OCI-LY7 (cell line): Measurements from ENCODE around the gene TBC1D17. TPM values are rescaled to one million over a fixed set of nuclear protein-coding genes. Genes with fewer than 3 reads are reported as not detected.
"Not testable (repeated sequence)": the region's sequence is repeated elsewhere in the genome, so short reads cannot be mapped to it uniquely, and the experiment has no call there.

Experiments used
- BruUV-seq: library from RNA; stranded (reverse); fragments of 400-500 nt; replicated peaks from 2 replicates; lab custom pipeline; 2021; lab: Mats Ljungman, UMichigan
- CTCF ChIA-PET: fragments of 300-600 bp; sonication (Branson Sonifier 250); formaldehyde crosslinking; loops from one replicate; lab custom pipeline; 2022; ENCODE audit warnings: antibody characterized with exemption; ENCODE audit not compliant: unreplicated experiment; lab: Charles Lee
- POLR2A ChIA-PET: fragments of 300-600 bp; sonication (Branson Sonifier 250); formaldehyde crosslinking; loops from one replicate; lab custom pipeline; 2022; ENCODE audit warnings: antibody characterized with exemption; lab: Charles Lee
- DNase-seq: peaks from one replicate; pipeline ENCODE4 v3.0.0-alpha.2; 2015; ENCODE audit warnings: low spot score
- H2AFZ ChIP-seq: fragments of 200-600 bp; sonication (generic), shearing (Covaris generic); 2 replicates; pipeline ENCODE4 v1.6.1; 2014; ENCODE audit warnings: mild to moderate bottlenecking, antibody characterized with exemption, low read length, moderate library complexity
- H3K27ac ChIP-seq: fragments of 200-600 bp; sonication (generic); 2 replicates; pipeline ENCODE4 v1.5.1; 2014; ENCODE audit warnings: mixed run types, low read depth, mild to moderate bottlenecking, moderate library complexity, low read length, inconsistent platforms; ENCODE audit not compliant: poor library complexity, severe bottlenecking
- H3K36me3 ChIP-seq: fragments of 200-600 bp; sonication (generic); 2 replicates; pipeline ENCODE4 v1.6.1; 2014; ENCODE audit warnings: mild to moderate bottlenecking, antibody characterized with exemption, low read length, moderate library complexity, mixed read lengths; ENCODE audit not compliant: insufficient read depth
- H3K4me1 ChIP-seq: fragments of 200-600 bp; sonication (generic); 2 replicates; pipeline ENCODE4 v1.5.1; 2014; ENCODE audit warnings: mild to moderate bottlenecking, low read length; ENCODE audit not compliant: insufficient read depth, poor library complexity, severe bottlenecking
- H3K4me2 ChIP-seq: fragments of 200-600 bp; sonication (generic); 2 replicates; pipeline ENCODE4 v1.6.1; 2014; ENCODE audit warnings: mild to moderate bottlenecking, low read length
- H3K4me3 ChIP-seq: fragments of 200-600 bp; sonication (generic); 2 replicates; pipeline ENCODE4 v1.5.1; 2014; ENCODE audit warnings: mild to moderate bottlenecking, low read depth, low read length; ENCODE audit not compliant: poor library complexity, severe bottlenecking
- H3K79me2 ChIP-seq: fragments of 200-600 bp; sonication (generic); 2 replicates; pipeline ENCODE4 v1.6.1; 2016; ENCODE audit warnings: low read depth, mild to moderate bottlenecking, low read length, moderate library complexity, mixed read lengths; ENCODE audit not compliant: insufficient read depth
- H3K9me2 ChIP-seq: fragments of 200-600 bp; sonication (generic); 2 replicates; pipeline ENCODE4 v1.6.1; 2016; ENCODE audit warnings: mild to moderate bottlenecking, low read length, mixed read lengths; ENCODE audit not compliant: insufficient read depth
- H3K9me3 ChIP-seq: fragments of 200-600 bp; sonication (generic); 2 replicates; pipeline ENCODE4 v1.6.1; 2014; ENCODE audit warnings: mild to moderate bottlenecking, mixed run types, low read length, mixed read lengths
- H4K20me1 ChIP-seq: fragments of 200-600 bp; sonication (generic); 2 replicates; pipeline ENCODE4 v1.6.1; 2014; ENCODE audit warnings: mild to moderate bottlenecking, antibody characterized with exemption, low read length, moderate library complexity, mixed read lengths; ENCODE audit not compliant: insufficient read depth
- CTCF ChIP-seq: fragments of 200-600 bp; sonication (generic); conservative IDR thresholded peaks from 2 replicates; pipeline ENCODE4 v1.5.1; 2014; ENCODE audit warnings: mild to moderate bottlenecking, antibody characterized with exemption, low read length, moderate library complexity, mixed read lengths
- EZH2phosphoT487 ChIP-seq: fragments of 200-600 bp; sonication (generic); IDR thresholded peaks from 2 replicates; pipeline ENCODE4 v1.6.1; 2018; ENCODE audit warnings: low read depth, borderline replicate concordance, mild to moderate bottlenecking, mixed run types, antibody characterized with exemption, low read length, moderate library complexity, mixed read lengths
- intact Hi-C: fragments of 100-400 bp; cut with micrococcal nuclease; formaldehyde crosslinking; loops from one replicate; pipeline ENCODE4 v1.10.0; 2022; ENCODE audit not compliant: unreplicated experiment
- total RNA-seq, 2 experiments: library from RNA; depleted of rRNA in 1 of 2; stranded (reverse); fragments of >200 nt in 1 of 2; shearing (Covaris generic) in 1 of 2; gene quantifications; 2 replicates each; pipeline ENCODE4 v1.2.3, GENCODE V29; 2014 to 2022

TBC1D17 gene
- total RNA-seq, 2 experiments from 2014 or later, result 8.0 to 24.0 TPM

GRCh38 chr19:49924004-49924880 is 46.7 kb downstream of the TBC1D17 start:
- Histone ChIP-seq H3K4me3 (peak overlapping the region; percentile 62), H3K4me1 (peaks cover 62% of the 10 kb centered on the region)
- POLR2A ChIA-PET, result interaction anchor here (0.9 kb wide), 1 partner anchor 27 kb away, joined by 6 read pairs; the partner anchor contains the start of gene IL4I1

GRCh38 chr19:49924881-49925210 is 47.3 kb downstream of the TBC1D17 start:
- H4K20me1 ChIP-seq, BruUV-seq, DNase-seq, H3K9me2 ChIP-seq, H2AFZ ChIP-seq, CTCF ChIA-PET, H3K9me3 ChIP-seq: not testable (repeated sequence)
- intact Hi-C loops, result loop anchor here (1.0 kb wide), 3 partner anchors 28 to 75 kb away; partner anchors contain the start of genes AKT1S1 and TBC1D17
- Histone ChIP-seq H3K4me3 (peak overlapping the region; percentile 62), H3K4me2 (peak overlapping the region; percentile 82), H3K27ac (peak overlapping the region; percentile 85), H3K4me1 (peaks cover 62% of the 10 kb centered on the region), H3K36me3 (peaks cover 90% of the 10 kb centered on the region), H3K79me2 (peaks cover 99% of the 10 kb centered on the region)
- POLR2A ChIA-PET, result interaction anchor here (0.9 kb wide), 1 partner anchor 28 kb away, joined by 6 read pairs; the partner anchor contains the start of gene IL4I1

More at GRCh38 chr19:49924004-49924880, 46.7 kb downstream of the TBC1D17 start:
- intact Hi-C loops, result loop anchor here (1.0 kb wide), 3 partner anchors 27 to 74 kb away; partner anchors contain the start of genes AKT1S1 and TBC1D17
- Histone ChIP-seq H3K79me2 (peaks cover 100% of the 10 kb centered on the region), H3K27ac (peak overlapping the region; percentile 85), H3K36me3 (peaks cover 90% of the 10 kb centered on the region), H3K4me2 (peak overlapping the region; percentile 82), H3K9me2 (no peaks in the 10 kb centered on the region), H4K20me1 (peaks cover 7% of the 10 kb centered on the region; the same call in 1 of the 2 replicates), H3K9me3 (no peaks in the 10 kb centered on the region), H2AFZ (no peak overlapping the region)
- DNase-seq, result peak; percentile 93
- CTCF ChIA-PET, result no interaction called here
- no peak for TF ChIP-seq EZH2phosphoT487
- no peak for TF ChIP-seq CTCF
- BruUV-seq, result no TSS peak

- Histone ChIP-seq H3K9me2 (no peaks in the 10 kb centered on the region), H2AFZ (no peak overlapping the region), H3K4me1 (peaks cover 67% of the 10 kb centered on the region), H3K9me3 (no peaks in the 10 kb centered on the region), H3K36me3 (peaks cover 89% of the 10 kb centered on the region), H3K27ac (peak overlapping the region; percentile 85), H4K20me1 (peaks cover 11% of the 10 kb centered on the region; the same call in 1 of the 2 replicates), H3K79me2 (peaks cover 98% of the 10 kb centered on the region), H3K4me2 (peak overlapping the region; percentile 82), H3K4me3 (peak overlapping the region; percentile 62)
- DNase-seq, result no peak
- BruUV-seq, result no TSS peak
- ChIA-PET CTCF (no interaction called here), POLR2A (no interaction called here)
- TF ChIP-seq CTCF, result no peak
- no peak for TF ChIP-seq EZH2phosphoT487
- intact Hi-C loops, result no loop called here
These were observed 48.0 kb downstream of the TBC1D17 start for GRCh38 chr19:49925486-49925885.
